Measurements from ENCODE around the gene ORAI3. TPM values are rescaled to one million over a fixed set of nuclear protein-coding genes. Genes with fewer than 3 reads are reported as not detected.
A peak's percentile ranks its signal among the peaks of the same experiment; 100 is the strongest.

The ORAI3 gene
- 9.5 TPM for total RNA-seq
- long read RNA-seq, transcript ORAI3-201 (2 exons, 2,206 nt): major isoform, 66 of 69 reads
- long read RNA-seq, partial matches to known transcripts: 0 of 69 reads
- long read RNA-seq, other reads (novel, unspliced or antisense): 1 of 69 reads

DNA sequence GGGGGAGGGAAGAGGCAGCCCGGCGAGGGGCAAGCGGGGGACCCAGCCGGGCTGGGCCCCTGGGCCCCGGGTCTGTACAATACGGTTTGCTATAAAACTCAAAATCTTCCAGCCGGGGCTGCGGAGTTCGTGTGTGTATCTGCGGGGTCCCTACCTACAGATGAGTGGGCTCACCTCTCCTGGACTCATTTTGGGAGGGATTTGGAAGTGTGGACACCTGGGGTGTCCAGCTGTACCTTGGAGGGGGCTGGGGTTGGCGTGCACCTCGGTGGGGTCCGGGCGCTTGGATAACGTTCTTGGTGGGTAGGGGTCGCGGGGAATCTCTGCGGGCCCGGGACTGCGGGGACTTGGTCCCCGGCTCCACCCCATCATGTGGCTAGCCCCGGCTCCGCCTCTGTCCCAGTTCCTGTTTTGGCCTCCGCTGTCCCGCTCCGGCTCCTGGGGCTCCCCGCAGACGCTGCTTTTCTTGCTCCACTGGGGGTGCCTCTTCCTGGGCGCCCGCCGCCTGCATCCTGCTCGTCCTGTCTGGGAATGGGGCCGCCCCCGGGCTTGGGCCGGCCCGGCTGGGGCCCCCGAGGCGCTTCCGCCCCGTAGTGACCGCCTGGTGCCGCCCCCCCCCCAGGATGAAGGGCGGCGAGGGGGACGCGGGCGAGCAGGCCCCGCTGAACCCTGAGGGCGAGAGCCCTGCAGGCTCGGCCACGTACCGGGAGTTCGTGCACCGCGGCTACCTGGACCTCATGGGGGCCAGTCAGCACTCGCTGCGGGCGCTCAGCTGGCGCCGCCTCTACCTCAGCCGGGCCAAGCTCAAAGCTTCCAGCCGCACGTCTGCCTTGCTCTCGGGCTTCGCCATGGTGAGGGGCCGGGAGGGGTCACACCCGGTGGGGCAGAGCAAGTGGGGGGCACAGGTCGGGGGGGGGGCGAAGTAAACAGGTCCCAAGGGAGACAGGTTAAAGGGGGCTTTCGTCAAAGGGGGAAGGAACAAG is at the start of gene ORAI3:
TSS of gene ORAI3 (plus strand) at position 402 of the 983 bp plus-strand sequence. CDS start at position 624, 222 bp downstream.
- DNase-seq: peak; percentile 90
- intact Hi-C loops (cut with DNase I): no loop called here
- peak; percentile 78 for ATAC-seq (ENCODE audit: poor library complexity)

DNA sequence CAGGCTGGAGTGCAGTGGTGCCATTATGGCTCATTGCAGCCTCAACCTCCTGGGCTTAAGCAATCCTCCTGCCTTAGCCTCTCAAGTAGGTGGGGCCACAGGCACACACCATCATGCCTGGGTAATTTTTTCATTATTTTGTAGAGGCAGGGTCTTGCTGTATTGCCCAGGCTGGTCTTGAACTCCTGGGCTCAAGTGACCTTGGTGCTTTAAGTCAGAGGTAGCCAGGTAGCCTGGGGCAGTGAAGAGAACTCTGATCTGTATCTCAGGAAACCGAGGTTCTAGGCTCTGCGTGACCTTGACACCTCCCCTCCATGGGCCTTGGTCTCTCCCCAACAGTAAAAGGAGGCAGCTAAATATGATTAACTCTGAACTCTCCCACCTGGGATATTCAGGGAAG is 49.1 kb upstream of the ORAI3 start:
- ATAC-seq (ENCODE audit: poor library complexity) (no peak), DNase-seq (no peak)
- intact Hi-C loops (cut with DNase I): loop anchor here (5.0 kb wide), 1 partner anchor 52 kb away; no protein-coding TSS in a partner anchor

GRCh38 chr16:30900588-30900987 is 48.3 kb upstream of the ORAI3 start:
- ATAC-seq (ENCODE audit: poor library complexity) (no peak), DNase-seq (no peak)
- intact Hi-C loops (cut with DNase I): loop anchor here (5.0 kb wide), 1 partner anchor 53 kb away; no protein-coding TSS in a partner anchor

DNA sequence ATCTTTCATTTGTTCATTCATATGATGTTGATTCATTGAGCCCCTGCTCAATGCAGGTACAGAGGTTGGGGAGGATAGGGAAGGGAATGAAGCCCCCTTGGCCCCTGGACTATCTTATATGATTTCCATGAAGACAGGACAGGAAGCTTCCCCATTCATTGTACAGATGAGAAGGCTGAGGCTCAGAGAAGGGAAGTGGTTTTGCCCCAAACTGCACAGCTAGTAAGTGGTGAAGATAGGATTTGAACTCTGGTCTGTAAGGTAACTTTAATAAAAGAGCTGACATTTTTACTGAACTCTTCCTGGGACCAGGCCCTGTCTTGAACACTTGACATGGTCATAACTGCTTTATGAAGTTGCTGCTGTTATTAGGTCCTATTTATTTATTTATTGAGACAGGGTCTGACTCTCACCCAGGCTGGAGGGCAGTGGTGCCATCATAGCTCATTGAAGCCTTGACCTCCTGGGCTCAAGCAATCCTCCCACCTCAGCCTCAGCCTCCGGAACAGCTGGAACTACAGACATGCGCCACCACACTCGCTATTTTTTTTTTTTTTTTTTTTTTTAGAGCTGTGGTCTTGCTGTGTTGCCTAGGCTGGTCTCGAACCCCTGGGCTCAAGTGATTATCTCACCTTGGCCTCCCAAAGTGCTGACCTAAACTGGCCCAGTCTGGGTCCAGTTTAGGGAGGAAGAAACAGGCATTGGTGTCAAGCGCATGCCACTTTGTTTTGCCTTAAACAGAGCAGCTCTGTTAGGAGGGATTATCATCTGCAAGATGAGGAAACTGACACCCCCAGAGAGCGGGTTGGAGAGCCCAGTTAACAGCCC is 47.5 kb upstream of the ORAI3 start:
- DNase-seq (no peak), ATAC-seq (ENCODE audit: poor library complexity) (no peak)
- intact Hi-C loops (cut with DNase I): loop anchor here (5.0 kb wide), 1 partner anchor 54 kb away; no protein-coding TSS in a partner anchor

DNA sequence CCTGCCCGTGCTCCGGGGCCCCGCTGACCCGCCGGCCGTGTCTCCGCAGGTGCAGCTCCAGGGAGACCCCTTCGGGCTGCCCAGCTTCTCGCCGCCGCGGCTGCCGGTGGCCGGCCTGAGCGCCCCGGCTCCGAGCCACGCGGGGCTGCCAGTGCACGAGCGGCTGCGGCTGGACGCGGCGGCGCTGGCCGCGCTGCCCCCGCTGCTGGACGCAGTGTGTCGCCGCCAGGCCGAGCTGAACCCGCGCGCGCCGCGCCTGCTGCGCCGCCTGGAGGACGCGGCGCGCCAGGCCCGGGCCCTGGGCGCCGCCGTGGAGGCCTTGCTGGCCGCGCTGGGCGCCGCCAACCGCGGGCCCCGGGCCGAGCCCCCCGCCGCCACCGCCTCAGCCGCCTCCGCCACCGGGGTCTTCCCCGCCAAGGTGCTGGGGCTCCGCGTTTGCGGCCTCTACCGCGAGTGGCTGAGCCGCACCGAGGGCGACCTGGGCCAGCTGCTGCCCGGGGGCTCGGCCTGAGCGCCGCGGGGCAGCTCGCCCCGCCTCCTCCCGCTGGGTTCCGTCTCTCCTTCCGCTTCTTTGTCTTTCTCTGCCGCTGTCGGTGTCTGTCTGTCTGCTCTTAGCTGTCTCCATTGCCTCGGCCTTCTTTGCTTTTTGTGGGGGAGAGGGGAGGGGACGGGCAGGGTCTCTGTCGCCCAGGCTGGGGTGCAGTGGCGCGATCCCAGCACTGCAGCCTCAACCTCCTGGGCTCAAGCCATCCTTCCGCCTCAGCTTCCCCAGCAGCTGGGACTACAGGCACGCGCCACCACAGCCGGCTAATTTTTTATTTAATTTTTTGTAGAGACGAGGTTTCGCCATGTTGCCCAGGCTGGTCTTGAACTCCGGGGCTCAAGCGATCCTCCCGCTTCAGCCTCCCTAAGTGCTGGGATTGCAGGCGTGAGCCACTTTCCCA is 46.6 kb upstream of the ORAI3 start:
- ATAC-seq (ENCODE audit: poor library complexity) (peak; percentile 90), DNase-seq (peak; percentile 87)
- intact Hi-C loops (cut with DNase I): loop anchor here (5.0 kb wide), 1 partner anchor 55 kb away; no protein-coding TSS in a partner anchor

- ATAC-seq (ENCODE audit: poor library complexity) (no peak), DNase-seq (no peak)
- intact Hi-C loops (cut with DNase I): loop anchor here (5.0 kb wide), 1 partner anchor 56 kb away; no protein-coding TSS in a partner anchor
These were observed 45.9 kb upstream of the ORAI3 start for GRCh38 chr16:30903002-30903401.

DNA sequence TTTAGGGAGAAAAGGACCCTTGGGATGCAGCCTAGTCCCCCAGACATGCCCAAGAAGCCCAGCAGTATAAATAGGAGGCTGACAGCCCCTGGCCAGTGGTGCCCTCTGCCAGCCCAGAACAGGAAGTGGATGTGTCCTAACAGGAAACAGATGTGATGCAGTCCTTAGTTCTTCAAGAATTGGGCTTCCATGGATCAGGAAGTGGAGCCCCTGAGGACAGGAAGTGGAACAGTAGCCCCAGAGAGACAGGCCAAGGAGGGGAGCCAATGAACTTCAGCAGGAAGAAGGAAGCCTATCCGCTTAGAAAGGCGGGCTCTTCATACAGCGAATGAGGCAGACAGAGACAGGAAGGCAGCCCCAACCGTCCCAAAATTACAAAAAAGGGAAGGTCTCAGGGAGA is 45.3 kb upstream of the ORAI3 start:
- ATAC-seq (ENCODE audit: poor library complexity) (peak; percentile 44), DNase-seq (peak; percentile 50)
- intact Hi-C loops (cut with DNase I): loop anchor here (5.0 kb wide), 1 partner anchor 56 kb away; no protein-coding TSS in a partner anchor

DNA sequence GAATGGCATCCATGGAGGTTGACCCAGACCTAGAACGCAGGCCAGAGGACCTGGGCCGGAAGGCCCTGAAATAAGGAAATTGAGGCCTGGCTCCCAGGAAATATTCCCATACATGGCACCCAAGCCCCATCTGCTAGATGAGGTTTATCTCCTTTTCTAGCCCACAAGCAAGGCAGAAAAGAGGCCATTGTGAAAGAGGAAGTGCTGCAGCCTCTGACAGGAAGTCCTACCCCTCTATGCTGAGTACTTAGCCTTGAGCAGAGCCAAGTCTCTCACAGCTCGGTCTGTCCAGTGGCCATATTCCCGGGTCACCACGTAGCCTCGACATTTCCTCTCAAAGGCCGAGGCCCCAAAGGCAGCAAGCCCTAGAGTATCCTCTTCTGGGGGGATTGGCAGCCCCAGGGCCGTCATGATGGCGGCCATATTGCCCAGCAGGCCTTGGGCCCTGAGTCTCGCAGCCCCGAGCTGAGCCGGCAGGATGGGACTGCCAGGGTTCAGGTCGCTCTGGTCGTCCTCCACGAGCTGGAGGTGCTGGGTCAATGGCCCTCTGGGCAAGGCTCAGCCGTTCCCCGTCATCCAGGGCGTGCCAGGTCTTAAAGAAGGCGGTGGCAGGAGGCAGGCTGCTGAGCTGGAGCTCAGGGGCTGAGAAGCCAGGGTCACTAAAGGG is 44.6 kb upstream of the ORAI3 start:
- ATAC-seq (ENCODE audit: poor library complexity) (no peak), DNase-seq (peak; percentile 46)
- intact Hi-C loops (cut with DNase I): loop anchor here (5.0 kb wide), 1 partner anchor 57 kb away; no protein-coding TSS in a partner anchor

DNA sequence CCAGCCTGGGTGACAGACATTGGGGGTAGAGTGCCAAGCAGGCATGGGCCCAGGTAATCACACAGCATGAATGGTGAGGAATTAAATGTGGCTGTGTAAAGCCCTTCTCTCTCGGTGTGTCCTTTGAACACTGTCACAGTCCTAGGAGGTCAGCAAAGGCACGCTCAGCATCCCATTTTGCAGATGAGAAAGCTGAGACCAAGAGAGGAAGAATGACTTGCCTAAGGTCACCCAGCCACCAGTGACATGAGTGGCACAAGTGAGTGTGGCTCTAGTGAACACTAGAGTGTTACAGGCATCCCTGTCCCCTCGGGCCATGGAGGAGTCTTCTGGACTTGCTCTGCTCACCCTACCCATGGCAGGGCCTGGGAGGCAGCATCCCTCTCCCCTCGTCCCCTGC is 41.8 kb upstream of the ORAI3 start:
- no peak for DNase-seq
- ATAC-seq (ENCODE audit: poor library complexity): no peak
- intact Hi-C loops (cut with DNase I): no loop called here

GRCh38 chr16:30910427-30911029 is 38.3 kb upstream of the ORAI3 start:
- DNase-seq: no peak

GRCh38 chr16:30912794-30913412 is 36.0 kb upstream of the ORAI3 start:
- intact Hi-C loops (cut with DNase I): no loop called here
- DNase-seq (no peak), ATAC-seq (ENCODE audit: poor library complexity) (no peak)

More at GRCh38 chr16:30910427-30911029, 38.3 kb upstream of the ORAI3 start:
- intact Hi-C loops (cut with DNase I): no loop called here
- ATAC-seq (ENCODE audit: poor library complexity): no peak

- intact Hi-C loops (cut with DNase I): no loop called here
- ATAC-seq (ENCODE audit: poor library complexity) (no peak), DNase-seq (no peak)
These were observed 34.0 kb upstream of the ORAI3 start for GRCh38 chr16:30914830-30915229.

GRCh38 chr16:30918614-30919013 is 30.3 kb upstream of the ORAI3 start:
- ATAC-seq (ENCODE audit: poor library complexity) (no peak), DNase-seq (no peak)
- intact Hi-C loops (cut with DNase I): no loop called here

GRCh38 chr16:30920891-30921290 is 28.0 kb upstream of the ORAI3 start:
- DNase-seq (no peak), ATAC-seq (ENCODE audit: poor library complexity) (no peak)
- intact Hi-C loops (cut with DNase I): loop anchor here (2.0 to 10.0 kb wide), 2 partner anchors 76 to 1116 kb away; partner anchors contain the start of gene MAZ

- intact Hi-C loops (cut with DNase I): loop anchor here (2.0 to 10.0 kb wide), 2 partner anchors 77 to 1117 kb away; partner anchors contain the start of gene MAZ
- DNase-seq (no peak), ATAC-seq (ENCODE audit: poor library complexity) (no peak)
These were observed 27.5 kb upstream of the ORAI3 start for GRCh38 chr16:30921459-30921747.

DNA sequence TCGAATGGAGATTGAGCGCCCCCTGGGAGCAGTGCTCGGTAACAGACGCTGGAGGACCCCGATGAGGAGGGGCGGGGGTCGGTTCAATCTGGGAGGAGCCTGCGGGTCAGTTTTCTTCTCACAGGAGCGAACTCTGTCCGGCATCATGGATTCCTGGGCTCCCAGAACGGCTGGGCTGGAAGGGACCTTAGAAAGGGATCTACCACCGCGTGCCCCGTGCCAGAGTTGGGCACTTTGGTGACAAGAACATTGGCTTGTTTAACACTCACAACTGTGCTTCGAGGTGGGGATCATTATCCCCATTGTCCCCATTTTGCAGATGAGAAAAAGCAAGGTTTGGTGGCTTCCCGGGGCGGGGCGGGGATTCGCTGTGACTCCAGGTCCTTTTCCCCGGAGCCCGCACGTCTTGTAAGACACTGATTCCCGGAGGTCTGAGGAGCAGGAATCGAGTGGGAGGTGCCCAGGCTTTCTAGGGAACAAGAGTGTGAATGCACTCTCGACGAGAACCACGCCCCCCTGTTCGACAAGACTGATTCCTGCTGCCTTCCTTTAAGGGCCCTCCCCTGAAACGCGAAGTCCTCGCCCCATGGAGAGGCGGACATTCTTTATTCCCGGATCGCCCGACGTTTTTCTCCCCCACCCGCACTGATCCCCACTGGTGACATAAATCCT is 27.0 kb upstream of the ORAI3 start:
- intact Hi-C loops (cut with DNase I): loop anchor here (2.0 to 10.0 kb wide), 2 partner anchors 77 to 1117 kb away; partner anchors contain the start of gene MAZ
- ATAC-seq (ENCODE audit: poor library complexity) (peak; percentile 38), DNase-seq (peak; percentile 92)

Measured in Right ventricle myocardium superior (tissue), 1 donor.